GM19467 (cell line): Measurements from ENCODE around the gene SLC26A6.

Experiments
- ATAC-seq: cut with Tn5 transposase; IDR thresholded peaks from one replicate; pipeline ENCODE4 v1.9.1; 2021; ENCODE audit warnings: mild to moderate bottlenecking, moderate library complexity; ENCODE audit not compliant: unreplicated experiment

Gene SLC26A6

GRCh38 chr3:48633256-48633655 lies 2.0 kb downstream of the SLC26A6 start:
- ATAC-seq, result no peak

GRCh38 chr3:48631516-48632448 lies 3.5 kb downstream of the SLC26A6 start:
- ATAC-seq, result no peak

GRCh38 chr3:48630833-48631232 lies 4.4 kb downstream of the SLC26A6 start:
- no peak for ATAC-seq

GRCh38 chr3:48630407-48630806 lies 4.9 kb downstream of the SLC26A6 start:
- ATAC-seq, result no peak

GRCh38 chr3:48629894-48630293 lies 5.4 kb downstream of the SLC26A6 start:
- ATAC-seq, result no peak

GRCh38 chr3:48628277-48629017 lies 6.8 kb downstream of the SLC26A6 start:
- ATAC-seq, result no peak

GRCh38 chr3:48625600-48625999 lies 9.7 kb downstream of the SLC26A6 start:
- ATAC-seq, result no peak

- ATAC-seq, result no peak
Measured at GRCh38 chr3:48624767-48625166, 10.5 kb downstream of the SLC26A6 start.

- ATAC-seq, result no peak
Measured at GRCh38 chr3:48623851-48624547, 11.3 kb downstream of the SLC26A6 start.

- no peak for ATAC-seq
Measured at GRCh38 chr3:48621461-48621869, 13.8 kb downstream of the SLC26A6 start, which contains the start of gene TMEM89. TSS of gene TMEM89 (minus strand) at chr3:48621769. CDS start at chr3:48621756, 13 bp downstream.

- ATAC-seq, result no peak
Measured at GRCh38 chr3:48619541-48620524, 15.4 kb downstream of the SLC26A6 start.

GRCh38 chr3:48617559-48617958 lies 17.7 kb downstream of the SLC26A6 start:
- no peak for ATAC-seq

- no peak for ATAC-seq
Measured at GRCh38 chr3:48614044-48614443, 21.2 kb downstream of the SLC26A6 start.

- ATAC-seq, result no peak
Measured at GRCh38 chr3:48612309-48612708, 23.0 kb downstream of the SLC26A6 start.

GRCh38 chr3:48609088-48610005 lies 25.9 kb downstream of the SLC26A6 start, which contains the start of gene UQCRC1:
TSS of gene UQCRC1 (minus strand) at chr3:48609646. CDS start at chr3:48609620, 26 bp downstream.
- peak; percentile 91 for ATAC-seq

- ATAC-seq, result no peak
Measured at GRCh38 chr3:48607519-48607918, 27.7 kb downstream of the SLC26A6 start.

- ATAC-seq, result no peak
Measured at GRCh38 chr3:48601622-48601994, 33.7 kb downstream of the SLC26A6 start.

- no peak for ATAC-seq
Measured at GRCh38 chr3:48600711-48601621, 34.3 kb downstream of the SLC26A6 start.
